Transverse colon (tissue), 4 donors: ENCODE data around the gene TFEB. TPM values are rescaled to one million over a fixed set of nuclear protein-coding genes. Genes with fewer than 3 reads are reported as not detected.

Source experiments
- DNase-seq: peaks from one replicate; pipeline ENCODE4 v3.0.0-alpha.2; 2019
- H3K27ac ChIP-seq, 4 donors: fragments of 200-600 bp; sonication (generic); 2 replicates each; pipeline ENCODE4 v1.5.1; 2016 to 2018; ENCODE audit warnings: inconsistent platforms in 4 of 4
- H3K27me3 ChIP-seq: fragments of 200-600 bp; sonication (generic); 2 replicates; pipeline ENCODE4 v1.5.1; 2017; ENCODE audit warnings: inconsistent platforms
- H3K36me3 ChIP-seq, 4 donors: fragments of 200-600 bp; sonication (generic); 2 replicates each; pipeline ENCODE4 v1.5.1; 2017 to 2019; ENCODE audit warnings: inconsistent platforms in 4 of 4
- H3K4me1 ChIP-seq, 4 donors: fragments of 200-600 bp; sonication (generic); 2 replicates each; pipeline ENCODE4 v1.5.1; 2017 to 2020; ENCODE audit warnings: inconsistent platforms in 4 of 4
- H3K4me3 ChIP-seq, 4 donors: fragments of 200-600 bp; sonication (generic); 1 replicate in 1 of 4; 2 replicates in 3 of 4; pipeline versions ENCODE4 v1.5.1 to v1.6.1; 2017 to 2019; ENCODE audit warnings: inconsistent platforms in 4 of 4
- H3K9me3 ChIP-seq, 2 donors: fragments of 200-600 bp; sonication (generic); 2 replicates each; pipeline ENCODE4 v1.5.1; 2017 to 2019; ENCODE audit warnings: inconsistent platforms in 2 of 2
- EP300 ChIP-seq: sonication (generic); formaldehyde crosslinking; IDR thresholded peaks from one replicate; pipeline ENCODE4 v1.6.1; 2017; ENCODE audit warnings: antibody characterized with exemption, low read depth
- POLR2A ChIP-seq: fragments of 450-650 bp; IDR thresholded peaks from one replicate; pipeline ENCODE4 v1.6.1; 2016; ENCODE audit warnings: antibody characterized with exemption, mild to moderate bottlenecking, moderate library complexity
- POLR2AphosphoS5 ChIP-seq, 3 donors: sonication (generic); formaldehyde crosslinking; IDR thresholded peaks; one replicate each; pipeline ENCODE4 v1.6.1; 2016; ENCODE audit warnings: antibody characterized with exemption in 3 of 3
- WGBS, 2 donors: methylation state at CpG; one replicate each; pipeline ENCODE4 v1.1.5; 2018; ENCODE audit warnings: low coverage in 1 of 2; 5-methylcytosine and 5-hydroxymethylcytosine counted together
- in situ Hi-C, 4 donors: fragments of 200-750 bp; cut with MboI; loops; one replicate each; pipeline versions ENCODE4 v1.15.0 to v1.15.1; 2017; ENCODE audit warnings: low sequenced_read_pairs in 3 of 4, low pct_ligation_motif_present in 1 of 4, low pct_unique_long_range_greater_than_20kb in 1 of 4
- intact Hi-C: fragments of 100-400 bp; cut with DNase I; formaldehyde crosslinking; loops from one replicate; pipeline ENCODE4 v1.15.1; 2023; ENCODE audit warnings: low total_unique reads
- total RNA-seq, 4 donors: library from RNA; depleted of rRNA; stranded (reverse); fragments of >200 nt; gene quantifications; one replicate each; pipeline ENCODE4 v1.1.0, GENCODE V29; 2016
- TF ChIP-seq, protein P1 (sequence below), 5 experiments: fragments of 200-600 bp in 3 of 5; fragments of 450-650 bp in 2 of 5; sonication (generic) in 3 of 5; IDR thresholded peaks; 1 replicate in 2 of 5; 2 replicates in 3 of 5; pipeline ENCODE4 v1.5.1; 2016 to 2017; ENCODE audit warnings: antibody characterized with exemption in 5 of 5, inconsistent platforms in 3 of 5, mild to moderate bottlenecking in 2 of 5, moderate library complexity in 1 of 5

The TFEB gene
- total RNA-seq, 4 donors from 2014 or later: 30.4 to 47.1 (median 38.1) TPM

DNA sequence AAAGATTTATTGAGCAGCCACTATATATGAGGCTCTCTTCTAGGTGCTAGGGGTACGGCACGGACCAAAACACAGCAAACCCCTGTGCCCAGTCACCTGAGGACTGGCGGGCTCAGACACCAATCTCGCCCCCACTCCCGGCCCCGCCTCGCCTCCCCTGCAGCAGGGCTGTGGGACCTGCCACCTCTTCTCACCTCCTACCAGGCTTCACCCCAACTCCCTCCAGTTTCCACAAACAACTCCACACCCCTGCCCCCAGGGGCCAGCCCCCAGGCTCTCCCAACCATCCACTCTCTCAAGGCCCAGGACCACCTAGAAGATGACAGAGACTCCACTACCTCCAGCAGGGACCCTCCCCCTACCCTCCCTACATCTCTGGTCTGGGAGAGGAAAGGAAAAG, 6.5 kb downstream of the TFEB start:
- TF ChIP-seq POLR2AphosphoS5 (IDR thresholded peaks at IDR 0.05) (no peak), POLR2A (no peak), EP300 (no peak)
- TF ChIP-seq, protein P1, sequence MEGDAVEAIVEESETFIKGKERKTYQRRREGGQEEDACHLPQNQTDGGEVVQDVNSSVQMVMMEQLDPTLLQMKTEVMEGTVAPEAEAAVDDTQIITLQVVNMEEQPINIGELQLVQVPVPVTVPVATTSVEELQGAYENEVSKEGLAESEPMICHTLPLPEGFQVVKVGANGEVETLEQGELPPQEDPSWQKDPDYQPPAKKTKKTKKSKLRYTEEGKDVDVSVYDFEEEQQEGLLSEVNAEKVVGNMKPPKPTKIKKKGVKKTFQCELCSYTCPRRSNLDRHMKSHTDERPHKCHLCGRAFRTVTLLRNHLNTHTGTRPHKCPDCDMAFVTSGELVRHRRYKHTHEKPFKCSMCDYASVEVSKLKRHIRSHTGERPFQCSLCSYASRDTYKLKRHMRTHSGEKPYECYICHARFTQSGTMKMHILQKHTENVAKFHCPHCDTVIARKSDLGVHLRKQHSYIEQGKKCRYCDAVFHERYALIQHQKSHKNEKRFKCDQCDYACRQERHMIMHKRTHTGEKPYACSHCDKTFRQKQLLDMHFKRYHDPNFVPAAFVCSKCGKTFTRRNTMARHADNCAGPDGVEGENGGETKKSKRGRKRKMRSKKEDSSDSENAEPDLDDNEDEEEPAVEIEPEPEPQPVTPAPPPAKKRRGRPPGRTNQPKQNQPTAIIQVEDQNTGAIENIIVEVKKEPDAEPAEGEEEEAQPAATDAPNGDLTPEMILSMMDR (IDR thresholded peaks at IDR 0.05): no peak
- Histone ChIP-seq H3K9me3 (no peaks in the 10 kb centered on the region), H3K36me3 (no peaks in the 10 kb centered on the region), H3K4me1 (peaks cover 43 to 75% (median 56%) of the 10 kb centered on the region in 4 donors), H3K4me3 (no peak overlapping the region), H3K27ac (peak overlapping the region; percentile 30 to 64 (median 56)), H3K27me3 (no peaks in the 10 kb centered on the region)
- intact Hi-C loops (no loop called here), in situ Hi-C loops (no loop called here)
- 53% methylated on average over 7 of the region's 7 CpGs; no CpG with 5 or more reads in 1 of the 2 donors for WGBS, 2 donors
- no peak for DNase-seq

GRCh38 chr6:41728073-41728936, 7.1 kb downstream of the TFEB start:
- H3K9me3 ChIP-seq: no peaks in the 10 kb centered on the region
- in situ Hi-C loops (no loop called here), intact Hi-C loops (no loop called here)
- 58% methylated on average over 19 of the region's 19 CpGs; no CpG with 5 or more reads in 1 of the 2 donors for WGBS, 2 donors
- peak overlapping the region; percentile 53 to 64 (median 56) for H3K27ac ChIP-seq
- H3K36me3 ChIP-seq: no peaks in the 10 kb centered on the region
- peaks cover 37 to 75% (median 54%) of the 10 kb centered on the region in 4 donors for H3K4me1 ChIP-seq
- H3K27me3 ChIP-seq: no peaks in the 10 kb centered on the region
- no peak overlapping the region for H3K4me3 ChIP-seq
- TF ChIP-seq POLR2A (peak; percentile 47), EP300 (no peak), POLR2AphosphoS5 (IDR thresholded peaks at IDR 0.05) (peak in 1 of 3 donors; percentile 54)
- TF ChIP-seq, protein P1 (IDR thresholded peaks at IDR 0.05): no peak
- peak; percentile 77 for DNase-seq

GRCh38 chr6:41727705-41728072, 7.7 kb downstream of the TFEB start:
- no peak for DNase-seq
- in situ Hi-C loops: no loop called here
- intact Hi-C loops: no loop called here
- Histone ChIP-seq H3K36me3 (no peaks in the 10 kb centered on the region), H3K4me1 (peaks cover 31 to 69% (median 50%) of the 10 kb centered on the region in 4 donors), H3K9me3 (no peaks in the 10 kb centered on the region), H3K4me3 (no peak overlapping the region), H3K27me3 (no peaks in the 10 kb centered on the region), H3K27ac (peak overlapping the region; percentile 53 to 64 (median 56))
- no peak for TF ChIP-seq EP300
- no peak for TF ChIP-seq POLR2A
- no peak for TF ChIP-seq POLR2AphosphoS5 (IDR thresholded peaks at IDR 0.05)
- TF ChIP-seq, protein P1 (IDR thresholded peaks at IDR 0.05): no peak
- WGBS, 2 donors: 79% methylated on average over 3 of the region's 3 CpGs; no CpG with 5 or more reads in 1 of the 2 donors

GRCh38 chr6:41726876-41727275, 8.5 kb downstream of the TFEB start:
- peaks cover 29 to 63% (median 46%) of the 10 kb centered on the region in 4 donors for H3K4me1 ChIP-seq
- no peaks in the 10 kb centered on the region for H3K9me3 ChIP-seq
- 72 to 100% methylated on average over 1 to 7 of the region's 7 CpGs for WGBS, 2 donors
- TF ChIP-seq EP300 (no peak), POLR2A (no peak), POLR2AphosphoS5 (IDR thresholded peaks at IDR 0.05) (no peak)
- TF ChIP-seq, protein P1 (IDR thresholded peaks at IDR 0.05): no peak
- in situ Hi-C loops: no loop called here
- no peak overlapping the region for H3K4me3 ChIP-seq
- intact Hi-C loops: no loop called here
- H3K27ac ChIP-seq: no peak overlapping the region
- no peaks in the 10 kb centered on the region for H3K27me3 ChIP-seq
- DNase-seq: no peak
- no peaks in the 10 kb centered on the region for H3K36me3 ChIP-seq
